Gastroesophageal sphincter (tissue), 4 donors: ENCODE results near the gene OR4K15. TPM values are rescaled to one million over a fixed set of nuclear protein-coding genes. Genes with fewer than 3 reads are reported as not detected.
"Not testable (repeated sequence)": the region's sequence is repeated elsewhere in the genome, so short reads cannot be mapped to it uniquely, and the experiment has no call there.

Experiments
- ATAC-seq: fragments of 150-250 bp; one replicate; pipeline ENCODE4 v1.9.1; 2016; ENCODE audit warnings: mild to moderate bottlenecking, moderate library complexity
- H3K27ac ChIP-seq, 4 donors: fragments of 200-600 bp; sonication (generic) in 3 of 4; 1 replicate in 3 of 4; 2 replicates in 1 of 4; pipeline ENCODE4 v1.5.1; 2016 to 2019
- H3K27me3 ChIP-seq: fragments of 200-600 bp; sonication (generic); one replicate; pipeline ENCODE4 v1.5.1; 2019
- H3K36me3 ChIP-seq, 2 donors: fragments of 200-600 bp; sonication (generic); one replicate each; pipeline ENCODE4 v1.5.1; 2019; ENCODE audit warnings: control low read depth in 1 of 2
- H3K4me1 ChIP-seq, 3 donors: fragments of 200-600 bp; sonication (generic); 1 replicate in 2 of 3; 2 replicates in 1 of 3; pipeline ENCODE4 v1.5.1; 2016 to 2019; ENCODE audit warnings: control low read depth in 2 of 3
- H3K4me3 ChIP-seq, 2 donors: fragments of 200-600 bp; sonication (generic); one replicate each; pipeline ENCODE4 v1.5.1; 2019; ENCODE audit warnings: mild to moderate bottlenecking in 1 of 2, moderate library complexity in 1 of 2
- H3K9me3 ChIP-seq, 3 donors: fragments of 200-600 bp; sonication (generic); one replicate each; pipeline ENCODE4 v1.5.1; 2017 to 2019; ENCODE audit warnings: control low read depth in 2 of 3
- EP300 ChIP-seq: sonication (generic); formaldehyde crosslinking; IDR thresholded peaks from one replicate; pipeline ENCODE4 v1.6.1; 2017; ENCODE audit warnings: antibody characterized with exemption, mild to moderate bottlenecking
- POLR2A ChIP-seq, 2 donors: fragments of 450-650 bp; IDR thresholded peaks; one replicate each; pipeline ENCODE4 v1.6.1; 2017; ENCODE audit warnings: antibody characterized with exemption in 2 of 2, mild to moderate bottlenecking in 2 of 2, moderate library complexity in 1 of 2
- POLR2AphosphoS5 ChIP-seq: sonication (generic); formaldehyde crosslinking; IDR thresholded peaks from one replicate; pipeline ENCODE4 v1.6.1; 2017; ENCODE audit warnings: antibody characterized with exemption
- WGBS, 2 donors: methylation state at CpG; one replicate each; pipeline ENCODE4 v1.1.5; 2018; ENCODE audit warnings: low coverage in 1 of 2; 5-methylcytosine and 5-hydroxymethylcytosine counted together
- total RNA-seq, 4 donors: library from RNA; depleted of rRNA; stranded (reverse); fragments of >200 nt; gene quantifications; one replicate each; pipeline ENCODE4 v1.1.0, GENCODE V29; 2016
- TF ChIP-seq, protein P1 (sequence below), 4 experiments: fragments of 200-600 bp in 2 of 4; fragments of 450-650 bp in 2 of 4; sonication (generic) in 1 of 4; IDR thresholded peaks; one replicate each; pipeline ENCODE4 v1.5.1; 2017 to 2019; ENCODE audit warnings: antibody characterized with exemption in 4 of 4, mild to moderate bottlenecking in 2 of 4, moderate library complexity in 2 of 4

Gene OR4K15, protein sequence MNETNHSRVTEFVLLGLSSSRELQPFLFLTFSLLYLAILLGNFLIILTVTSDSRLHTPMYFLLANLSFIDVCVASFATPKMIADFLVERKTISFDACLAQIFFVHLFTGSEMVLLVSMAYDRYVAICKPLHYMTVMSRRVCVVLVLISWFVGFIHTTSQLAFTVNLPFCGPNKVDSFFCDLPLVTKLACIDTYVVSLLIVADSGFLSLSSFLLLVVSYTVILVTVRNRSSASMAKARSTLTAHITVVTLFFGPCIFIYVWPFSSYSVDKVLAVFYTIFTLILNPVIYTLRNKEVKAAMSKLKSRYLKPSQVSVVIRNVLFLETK
- total RNA-seq, result not detected

DNA sequence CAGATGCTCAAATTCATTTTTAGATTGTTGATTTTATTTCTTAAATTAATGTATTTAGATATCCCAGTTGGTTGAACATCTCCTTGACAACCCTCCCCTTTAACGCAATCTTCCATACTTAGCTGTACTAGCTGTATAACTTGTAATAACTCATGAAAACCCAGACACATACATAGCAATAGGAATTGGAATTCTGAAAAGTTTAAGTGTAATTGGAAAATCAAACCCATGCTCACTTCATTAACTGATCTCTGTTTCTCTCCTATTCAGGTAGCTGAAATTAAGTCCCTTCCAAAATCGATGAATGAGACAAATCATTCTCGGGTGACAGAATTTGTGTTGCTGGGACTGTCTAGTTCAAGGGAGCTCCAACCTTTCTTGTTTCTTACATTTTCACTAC is at the start of gene OR4K15:
Gene OR4K15, plus strand, starts transcription at position 301 of the 400 bp plus-strand sequence. Its CDS starts 0 bp downstream, at position 301.
- no peak for TF ChIP-seq EP300
- no peaks in the 10 kb centered on the region for H3K4me1 ChIP-seq
- H3K4me3 ChIP-seq, result no peak within 1 kb of the TSS
- H3K27me3 ChIP-seq, result no peaks in the 10 kb centered on the region
- H3K9me3 ChIP-seq, result no peaks in the 10 kb centered on the region
- no peak within 1 kb of the TSS for H3K27ac ChIP-seq
- no peak for ATAC-seq
- WGBS, 2 donors, result 89 to 96% methylated on average over 2 to 3 of the region's 3 CpGs
- H3K36me3 ChIP-seq, result no peaks in the 10 kb centered on the region

- 60 to 77% methylated on average over 1 to 3 of the region's 3 CpGs for WGBS, 2 donors
- H3K27ac ChIP-seq, result no peak within 1 kb of the TSS
- H3K4me3 ChIP-seq, result no peak within 1 kb of the TSS
- no peaks in the 10 kb centered on the region for H3K4me1 ChIP-seq
- ATAC-seq, result no peak
- no peak for TF ChIP-seq POLR2AphosphoS5
- TF ChIP-seq POLR2A (IDR thresholded peaks at IDR 0.05), result no peak
- TF ChIP-seq, protein P1, sequence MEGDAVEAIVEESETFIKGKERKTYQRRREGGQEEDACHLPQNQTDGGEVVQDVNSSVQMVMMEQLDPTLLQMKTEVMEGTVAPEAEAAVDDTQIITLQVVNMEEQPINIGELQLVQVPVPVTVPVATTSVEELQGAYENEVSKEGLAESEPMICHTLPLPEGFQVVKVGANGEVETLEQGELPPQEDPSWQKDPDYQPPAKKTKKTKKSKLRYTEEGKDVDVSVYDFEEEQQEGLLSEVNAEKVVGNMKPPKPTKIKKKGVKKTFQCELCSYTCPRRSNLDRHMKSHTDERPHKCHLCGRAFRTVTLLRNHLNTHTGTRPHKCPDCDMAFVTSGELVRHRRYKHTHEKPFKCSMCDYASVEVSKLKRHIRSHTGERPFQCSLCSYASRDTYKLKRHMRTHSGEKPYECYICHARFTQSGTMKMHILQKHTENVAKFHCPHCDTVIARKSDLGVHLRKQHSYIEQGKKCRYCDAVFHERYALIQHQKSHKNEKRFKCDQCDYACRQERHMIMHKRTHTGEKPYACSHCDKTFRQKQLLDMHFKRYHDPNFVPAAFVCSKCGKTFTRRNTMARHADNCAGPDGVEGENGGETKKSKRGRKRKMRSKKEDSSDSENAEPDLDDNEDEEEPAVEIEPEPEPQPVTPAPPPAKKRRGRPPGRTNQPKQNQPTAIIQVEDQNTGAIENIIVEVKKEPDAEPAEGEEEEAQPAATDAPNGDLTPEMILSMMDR (IDR thresholded peaks at IDR 0.05), result no peak
- no peak for TF ChIP-seq EP300
- H3K27me3 ChIP-seq, result no peaks in the 10 kb centered on the region
- H3K9me3 ChIP-seq, result no peaks in the 10 kb centered on the region
- no peaks in the 10 kb centered on the region for H3K36me3 ChIP-seq
Measured at GRCh38 chr14:19930617-19931016, 44.8 kb upstream of the OR4K15 start, which contains the start of gene OR4K1. OR4K1 (plus strand) TSS chr14:19930917; CDS start chr14:19935667, 4,750 bp downstream.

DNA sequence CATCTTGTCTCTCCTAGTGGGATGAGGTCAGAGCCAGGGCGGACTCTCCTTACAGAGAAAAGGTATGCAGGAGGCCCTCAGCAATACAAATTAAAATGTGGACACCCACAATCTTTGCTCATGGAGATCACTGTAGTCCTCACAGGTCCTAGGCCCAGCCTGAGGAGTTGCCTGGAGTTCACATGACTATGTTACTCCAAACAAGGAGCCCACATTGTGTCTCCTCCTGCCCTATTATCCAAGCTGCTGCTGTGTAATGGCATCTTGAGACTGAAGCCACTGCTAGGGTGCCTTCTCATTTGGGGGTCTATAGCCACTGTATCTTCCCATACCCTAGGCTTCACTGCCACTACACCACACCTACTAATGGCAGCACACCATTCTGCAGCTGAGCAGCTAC is 33.7 kb upstream of the OR4K15 start:
- Histone ChIP-seq H3K27me3 (no peaks in the 10 kb centered on the region), H3K9me3 (no peaks in the 10 kb centered on the region), H3K4me1 (no peaks in the 10 kb centered on the region), H3K27ac (no peak overlapping the region), H3K4me3 (no peak overlapping the region), H3K36me3 (no peaks in the 10 kb centered on the region)
- WGBS, 2 donors, result 56 to 82% methylated on average over 1 of the region's 1 CpG
- TF ChIP-seq POLR2AphosphoS5, result no peak
- no peak for ATAC-seq

GRCh38 chr14:19947413-19948090 is 27.8 kb upstream of the OR4K15 start:
- Histone ChIP-seq H3K4me3 (no peak overlapping the region), H3K27ac (no peak overlapping the region), H3K4me1 (no peaks in the 10 kb centered on the region), H3K36me3 (no peaks in the 10 kb centered on the region), H3K9me3 (no peaks in the 10 kb centered on the region), H3K27me3 (no peaks in the 10 kb centered on the region)
- ATAC-seq, result no peak
- 72 to 74% methylated on average over 3 of the region's 3 CpGs for WGBS, 2 donors
- no peak for TF ChIP-seq POLR2AphosphoS5
- TF ChIP-seq POLR2A (IDR thresholded peaks at IDR 0.05), result no peak
- TF ChIP-seq, protein P1 (IDR thresholded peaks at IDR 0.05), result no peak
- TF ChIP-seq EP300, result no peak

DNA sequence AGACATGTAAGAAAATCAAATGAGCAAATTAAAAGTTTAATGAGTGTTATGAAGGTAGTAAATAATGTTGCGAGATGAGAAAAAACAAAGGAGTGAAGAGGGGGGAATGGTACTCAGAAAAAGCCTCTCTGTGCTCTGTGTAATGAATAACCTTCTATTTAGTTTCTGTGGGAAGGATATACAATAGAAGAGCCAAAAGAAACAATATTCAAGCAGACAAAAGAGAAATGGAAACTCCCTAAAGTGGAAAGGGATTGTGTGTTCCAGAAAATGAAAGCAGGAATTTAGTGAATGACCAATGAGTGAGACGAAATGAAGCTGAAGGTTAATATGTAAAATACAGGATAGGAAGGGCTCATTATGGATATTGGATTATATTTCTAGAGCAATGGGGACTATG is 26.2 kb upstream of the OR4K15 start:
- Histone ChIP-seq H3K36me3 (no peaks in the 10 kb centered on the region), H3K9me3 (no peaks in the 10 kb centered on the region), H3K4me3 (no peak overlapping the region), H3K4me1 (no peaks in the 10 kb centered on the region), H3K27ac (no peak overlapping the region), H3K27me3 (no peaks in the 10 kb centered on the region)
- no peak for ATAC-seq
- WGBS, 2 donors, result 50 to 63% methylated on average over 2 of the region's 2 CpGs
- TF ChIP-seq EP300 (no peak), POLR2A (IDR thresholded peaks at IDR 0.05) (no peak), POLR2AphosphoS5 (no peak)
- TF ChIP-seq, protein P1 (IDR thresholded peaks at IDR 0.05), result no peak

- not testable (repeated sequence) for H3K4me1 ChIP-seq, H3K27ac ChIP-seq, H3K36me3 ChIP-seq, H3K4me3 ChIP-seq, H3K9me3 ChIP-seq, ATAC-seq, H3K27me3 ChIP-seq
- 47 to 86% methylated on average over 2 of the region's 2 CpGs for WGBS, 2 donors
Measured at GRCh38 chr14:19969735-19970134, 5.7 kb upstream of the OR4K15 start.
